ENCODE measurements around the gene SYCP2. TPM values are rescaled to one million over a fixed set of nuclear protein-coding genes. Genes with fewer than 3 reads are reported as not detected.

The SYCP2 gene
- total RNA-seq, 2 donors from 2014 or later, result 5.3 to 6.0 TPM

GRCh38 chr20:59824711-59825562, 108.5 kb downstream of the SYCP2 start:
- H3K9me3 ChIP-seq (ENCODE audit: control insufficient read depth, low read length, poor library complexity, severe bottlenecking), result no peaks in the 10 kb centered on the region
- peaks cover 48% of the 10 kb centered on the region for H3K27me3 Mint-ChIP-seq
- ATAC-seq, result no peak
- no peak overlapping the region for H3K4me3 Mint-ChIP-seq
- peaks cover 3% of the 10 kb centered on the region for H3K36me3 Mint-ChIP-seq (ENCODE audit: low read depth)
- no peak for DNase-seq
- no peak overlapping the region for H3K27ac Mint-ChIP-seq
- H3K4me1 Mint-ChIP-seq, result peaks cover 2% of the 10 kb centered on the region

- DNase-seq (no peak), ATAC-seq (no peak)
- no peaks in the 10 kb centered on the region for H3K9me3 ChIP-seq (ENCODE audit: control insufficient read depth, low read length, poor library complexity, severe bottlenecking)
- no peaks in the 10 kb centered on the region for H3K4me1 Mint-ChIP-seq
- no peak overlapping the region for H3K4me3 Mint-ChIP-seq
- no peak overlapping the region for H3K27ac Mint-ChIP-seq
- H3K36me3 Mint-ChIP-seq (ENCODE audit: low read depth), result peaks cover 3% of the 10 kb centered on the region
- H3K27me3 Mint-ChIP-seq, result peaks cover 36% of the 10 kb centered on the region
Measured at GRCh38 chr20:59823491-59824259, 109.8 kb downstream of the SYCP2 start.

DNA sequence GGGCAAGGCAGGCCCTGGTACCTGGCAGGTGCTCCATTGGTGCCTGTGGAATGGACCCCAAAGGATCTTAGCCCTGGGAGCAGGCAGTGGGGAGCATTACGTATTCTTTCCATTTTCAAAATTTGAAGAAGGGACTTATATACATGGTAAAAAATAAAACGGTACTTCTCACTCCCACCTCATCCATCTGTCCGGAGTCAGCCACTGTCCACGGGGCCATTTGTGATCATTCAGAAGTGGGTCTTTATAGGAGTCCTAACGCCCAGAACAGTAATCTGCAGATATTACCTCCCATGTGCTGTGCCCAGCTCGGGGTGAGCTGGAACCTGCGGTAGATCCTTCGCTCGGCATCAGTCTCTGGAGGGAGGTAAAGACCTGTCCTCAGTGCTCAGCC, 110.4 kb downstream of the SYCP2 start:
- H3K4me3 Mint-ChIP-seq, result no peak overlapping the region
- no peaks in the 10 kb centered on the region for H3K9me3 ChIP-seq (ENCODE audit: control insufficient read depth, low read length, poor library complexity, severe bottlenecking)
- ATAC-seq (no peak), DNase-seq (no peak)
- peaks cover 4% of the 10 kb centered on the region for H3K36me3 Mint-ChIP-seq (ENCODE audit: low read depth)
- H3K4me1 Mint-ChIP-seq, result no peaks in the 10 kb centered on the region
- H3K27me3 Mint-ChIP-seq, result peaks cover 29% of the 10 kb centered on the region
- no peak overlapping the region for H3K27ac Mint-ChIP-seq

DNA sequence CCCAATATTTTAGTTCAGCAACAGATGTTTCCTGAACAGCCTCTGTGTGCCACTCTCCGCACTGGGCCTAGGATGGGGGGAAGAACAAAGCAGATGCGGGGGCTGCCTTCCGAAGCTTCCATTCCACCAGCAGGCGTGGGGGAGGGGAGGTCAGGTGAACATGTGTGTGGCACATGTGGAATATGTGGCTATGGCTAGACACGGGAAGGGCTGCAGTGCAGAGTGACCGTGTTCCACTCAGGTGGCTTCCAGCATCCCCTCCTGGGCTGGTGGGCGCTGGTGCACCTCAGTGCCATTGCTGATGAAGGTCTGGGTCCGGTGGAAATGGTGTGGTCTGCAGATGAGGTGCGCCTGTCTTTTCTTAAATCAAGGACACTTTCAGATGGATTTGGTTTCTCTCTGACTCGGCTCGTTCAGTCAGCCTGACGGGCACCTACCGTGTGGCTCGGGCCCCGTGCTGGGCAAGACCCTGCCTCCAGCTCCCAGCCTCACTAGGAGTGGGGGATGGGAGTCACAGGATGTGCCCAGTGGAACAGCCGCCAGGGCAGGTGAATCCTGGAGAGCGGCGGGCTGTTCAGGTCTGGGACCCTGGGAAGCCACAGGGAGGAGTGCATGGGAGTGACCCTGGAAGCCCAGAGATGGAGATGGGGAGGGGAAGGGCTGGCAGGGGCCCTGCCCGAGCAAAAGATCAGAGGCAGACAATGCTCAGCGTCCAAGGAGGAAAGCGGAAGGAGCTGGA, 111.0 kb downstream of the SYCP2 start:
- no peak overlapping the region for H3K4me3 Mint-ChIP-seq
- H3K27ac Mint-ChIP-seq, result no peak overlapping the region
- DNase-seq (no peak), ATAC-seq (no peak)
- H3K4me1 Mint-ChIP-seq, result no peaks in the 10 kb centered on the region
- H3K27me3 Mint-ChIP-seq, result peaks cover 28% of the 10 kb centered on the region
- peaks cover 4% of the 10 kb centered on the region for H3K36me3 Mint-ChIP-seq (ENCODE audit: low read depth)
- H3K9me3 ChIP-seq (ENCODE audit: control insufficient read depth, low read length, poor library complexity, severe bottlenecking), result no peaks in the 10 kb centered on the region

DNA sequence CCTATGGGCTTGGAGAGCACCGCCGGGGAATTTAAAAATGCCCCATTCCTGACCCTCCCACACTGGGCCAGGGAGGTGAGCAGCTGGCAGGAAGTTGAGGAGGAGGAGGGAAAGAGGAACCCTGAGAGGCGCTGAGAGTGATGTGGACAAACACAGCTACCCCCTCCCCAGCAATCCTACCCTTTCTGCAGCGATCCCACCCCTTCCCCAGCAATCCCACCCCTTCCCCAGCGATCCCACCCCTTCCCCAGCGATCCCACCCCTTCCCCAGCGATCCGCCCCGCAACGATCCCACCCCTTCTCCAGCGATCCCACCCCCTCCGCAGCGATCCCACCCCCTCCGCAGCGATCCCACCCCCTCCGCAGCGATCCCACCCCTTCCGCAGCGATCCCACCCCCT, 111.6 kb downstream of the SYCP2 start:
- no peak overlapping the region for H3K4me3 Mint-ChIP-seq
- H3K9me3 ChIP-seq (ENCODE audit: control insufficient read depth, low read length, poor library complexity, severe bottlenecking), result no peaks in the 10 kb centered on the region
- H3K4me1 Mint-ChIP-seq, result no peaks in the 10 kb centered on the region
- H3K27ac Mint-ChIP-seq, result no peak overlapping the region
- H3K27me3 Mint-ChIP-seq, result peaks cover 28% of the 10 kb centered on the region
- H3K36me3 Mint-ChIP-seq (ENCODE audit: low read depth), result peaks cover 2% of the 10 kb centered on the region
- DNase-seq, result no peak
- no peak for ATAC-seq

DNA sequence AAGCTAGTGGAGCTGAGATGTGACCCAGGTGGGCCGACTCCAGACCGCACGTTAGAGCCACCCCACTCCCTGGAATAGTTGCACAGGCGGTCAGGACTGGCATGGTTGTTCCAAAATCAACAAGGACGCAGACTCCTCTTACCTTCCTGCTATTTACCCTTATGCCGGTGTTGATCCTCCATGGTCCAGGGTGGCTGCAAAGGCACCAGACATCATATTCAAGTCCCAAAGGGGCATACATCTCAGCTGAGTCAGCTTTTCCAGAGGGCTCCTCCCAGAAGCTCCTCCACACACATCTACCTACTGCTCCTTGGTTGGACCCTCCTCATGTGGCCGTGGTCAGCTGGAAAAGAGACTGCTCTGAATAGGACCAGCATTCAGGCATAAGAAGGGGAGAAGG, 112.2 kb downstream of the SYCP2 start:
- peaks cover 2% of the 10 kb centered on the region for H3K36me3 Mint-ChIP-seq (ENCODE audit: low read depth)
- no peak overlapping the region for H3K4me3 Mint-ChIP-seq
- peaks cover 28% of the 10 kb centered on the region for H3K27me3 Mint-ChIP-seq
- no peak for DNase-seq
- H3K4me1 Mint-ChIP-seq, result no peaks in the 10 kb centered on the region
- no peaks in the 10 kb centered on the region for H3K9me3 ChIP-seq (ENCODE audit: control insufficient read depth, low read length, poor library complexity, severe bottlenecking)
- no peak overlapping the region for H3K27ac Mint-ChIP-seq
- no peak for ATAC-seq

DNA sequence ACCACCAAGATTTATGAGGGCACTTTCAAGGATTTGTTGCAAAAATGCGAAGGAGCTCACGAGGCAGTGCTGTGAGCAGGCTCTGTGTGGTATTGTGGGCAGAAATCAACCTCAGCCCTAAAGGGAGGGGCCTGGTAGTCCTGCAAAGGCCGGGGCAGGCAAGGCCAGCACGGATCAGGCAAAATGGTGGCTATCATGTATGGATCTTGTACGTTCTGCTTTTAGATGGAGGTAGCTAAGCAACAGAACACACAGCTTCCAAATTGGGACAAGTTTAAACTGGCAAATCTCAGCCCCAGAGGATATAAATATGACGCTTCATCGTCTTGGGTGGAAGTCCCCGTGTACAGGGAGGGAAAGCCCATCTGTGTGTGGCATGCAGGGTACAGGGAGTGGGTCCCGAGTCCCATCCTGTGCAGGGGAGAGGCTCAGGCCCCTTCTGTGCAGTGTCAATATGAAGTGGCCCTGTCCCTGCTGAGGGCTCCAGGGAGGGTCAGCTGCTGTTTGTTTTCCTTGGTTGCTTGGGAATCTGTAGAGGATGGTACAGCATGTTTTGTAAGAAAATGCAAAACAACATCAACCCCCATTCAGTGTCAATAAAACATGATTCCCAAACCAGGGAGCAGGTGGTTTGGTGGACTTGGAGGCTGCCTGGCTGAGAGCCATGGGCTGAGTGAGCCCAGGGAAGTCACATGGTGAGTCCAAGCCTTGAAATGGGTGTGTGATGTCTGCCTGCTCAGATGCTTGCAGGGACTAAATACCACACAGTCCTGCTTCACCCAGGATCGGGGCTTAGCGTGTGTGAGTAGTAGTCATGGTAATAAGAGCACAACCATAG, 113.0 kb downstream of the SYCP2 start:
- peaks cover 2% of the 10 kb centered on the region for H3K36me3 Mint-ChIP-seq (ENCODE audit: low read depth)
- H3K4me1 Mint-ChIP-seq, result no peaks in the 10 kb centered on the region
- no peak overlapping the region for H3K27ac Mint-ChIP-seq
- no peak overlapping the region for H3K4me3 Mint-ChIP-seq
- H3K9me3 ChIP-seq (ENCODE audit: control insufficient read depth, low read length, poor library complexity, severe bottlenecking), result no peaks in the 10 kb centered on the region
- ATAC-seq (no peak), DNase-seq (no peak)
- peaks cover 23% of the 10 kb centered on the region for H3K27me3 Mint-ChIP-seq

DNA sequence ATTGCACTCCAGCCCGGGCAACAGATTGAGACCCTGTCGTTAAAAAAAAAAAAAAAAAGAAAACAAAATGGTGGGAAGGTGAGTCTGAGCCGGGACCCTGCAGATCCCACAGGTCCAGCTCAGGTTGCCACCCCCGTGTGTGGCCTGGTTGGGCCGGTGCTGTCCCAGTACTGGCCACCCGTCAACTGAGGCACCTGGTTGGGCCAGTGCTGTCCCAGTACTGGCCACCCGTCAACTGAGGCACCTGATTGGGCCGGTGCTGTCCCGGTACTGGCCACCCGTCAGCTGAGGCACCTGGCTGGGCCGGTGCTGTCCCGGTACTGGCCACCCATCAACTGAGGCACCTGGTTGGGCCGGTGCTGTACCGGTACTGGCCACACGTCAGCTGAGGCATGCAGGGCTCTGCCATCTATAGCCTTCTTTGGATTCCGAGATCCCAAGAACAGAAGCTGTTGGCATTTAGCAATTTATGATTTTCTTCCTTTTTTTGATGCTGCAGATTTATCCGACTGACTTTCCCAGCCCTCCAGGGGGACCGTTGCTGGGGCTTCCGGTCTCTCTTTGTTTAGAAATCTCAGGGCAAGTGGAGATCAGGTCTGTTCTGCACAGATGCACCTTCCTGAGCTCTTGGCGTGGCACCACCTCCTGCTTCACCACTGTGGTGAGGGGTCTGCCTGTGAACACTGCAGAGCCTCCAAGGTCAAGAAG, 113.8 kb downstream of the SYCP2 start:
- no peak for DNase-seq
- Mint-ChIP-seq H3K27me3 (peaks cover 18% of the 10 kb centered on the region), H3K4me1 (no peaks in the 10 kb centered on the region), H3K27ac (no peak overlapping the region), H3K4me3 (no peak overlapping the region), H3K36me3 (ENCODE audit: low read depth) (peaks cover 2% of the 10 kb centered on the region)
- H3K9me3 ChIP-seq (ENCODE audit: control insufficient read depth, low read length, poor library complexity, severe bottlenecking), result no peaks in the 10 kb centered on the region
- no peak for ATAC-seq

GRCh38 chr20:59818911-59819310, 114.5 kb downstream of the SYCP2 start:
- H3K4me3 Mint-ChIP-seq, result no peak overlapping the region
- no peaks in the 10 kb centered on the region for H3K4me1 Mint-ChIP-seq
- peaks cover 2% of the 10 kb centered on the region for H3K36me3 Mint-ChIP-seq (ENCODE audit: low read depth)
- ATAC-seq, result no peak
- no peak for DNase-seq
- H3K27ac Mint-ChIP-seq, result no peak overlapping the region
- H3K9me3 ChIP-seq (ENCODE audit: control insufficient read depth, low read length, poor library complexity, severe bottlenecking), result no peaks in the 10 kb centered on the region
- H3K27me3 Mint-ChIP-seq, result peaks cover 21% of the 10 kb centered on the region

GRCh38 chr20:59817846-59818615, 115.4 kb downstream of the SYCP2 start:
- ATAC-seq (no peak), DNase-seq (no peak)
- no peaks in the 10 kb centered on the region for H3K9me3 ChIP-seq (ENCODE audit: control insufficient read depth, low read length, poor library complexity, severe bottlenecking)
- no peaks in the 10 kb centered on the region for H3K4me1 Mint-ChIP-seq
- peaks cover 2% of the 10 kb centered on the region for H3K36me3 Mint-ChIP-seq (ENCODE audit: low read depth)
- peaks cover 21% of the 10 kb centered on the region for H3K27me3 Mint-ChIP-seq
- no peak overlapping the region for H3K4me3 Mint-ChIP-seq
- no peak overlapping the region for H3K27ac Mint-ChIP-seq

GRCh38 chr20:59817406-59817805, 116.0 kb downstream of the SYCP2 start:
- H3K27ac Mint-ChIP-seq, result no peak overlapping the region
- no peaks in the 10 kb centered on the region for H3K9me3 ChIP-seq (ENCODE audit: control insufficient read depth, low read length, poor library complexity, severe bottlenecking)
- no peaks in the 10 kb centered on the region for H3K4me1 Mint-ChIP-seq
- H3K36me3 Mint-ChIP-seq (ENCODE audit: low read depth), result peaks cover 2% of the 10 kb centered on the region
- DNase-seq, result no peak
- ATAC-seq, result no peak
- H3K27me3 Mint-ChIP-seq, result peaks cover 18% of the 10 kb centered on the region
- H3K4me3 Mint-ChIP-seq, result no peak overlapping the region

Data from T-helper 17 cell (primary cell).